NCI-H146 treated with DMSO at 0.1 percent for 48 hours (cell line): ENCODE measurements around the gene MDH1B.

Experiments
- DNase-seq: peaks from one replicate; lab custom pipeline; 2025; ENCODE audit not compliant: unreplicated experiment; lab: John Stamatoyannopoulos, UW

MDH1B gene

GRCh38 chr2:206698811-206699210 lies 66.3 kb downstream of the MDH1B start:
- no peak for DNase-seq

GRCh38 chr2:206696910-206697309 lies 68.2 kb downstream of the MDH1B start:
- no peak for DNase-seq

- DNase-seq: no peak
Observed at GRCh38 chr2:206693399-206694137, 71.6 kb downstream of the MDH1B start.

GRCh38 chr2:206692971-206693370 lies 72.2 kb downstream of the MDH1B start:
- no peak for DNase-seq

DNA sequence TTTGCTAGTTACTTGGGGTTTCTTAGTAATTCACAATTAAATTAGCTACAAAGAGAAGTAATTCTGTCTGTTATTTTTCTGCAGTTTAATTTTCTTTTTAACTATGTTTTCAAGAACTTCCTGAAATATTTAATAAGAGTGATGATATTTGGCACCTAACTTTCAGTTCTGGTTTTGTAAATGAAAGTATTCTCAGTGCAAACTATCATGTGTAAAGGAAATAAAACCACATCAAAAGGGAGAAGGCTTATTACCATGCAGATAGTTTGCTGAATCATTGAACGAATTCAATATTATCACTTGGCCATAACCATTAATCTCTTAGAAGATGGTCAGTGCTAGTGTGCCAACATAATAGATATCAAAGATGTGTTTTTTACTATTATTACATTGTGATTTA lies 76.1 kb downstream of the MDH1B start:
- no peak for DNase-seq

DNA sequence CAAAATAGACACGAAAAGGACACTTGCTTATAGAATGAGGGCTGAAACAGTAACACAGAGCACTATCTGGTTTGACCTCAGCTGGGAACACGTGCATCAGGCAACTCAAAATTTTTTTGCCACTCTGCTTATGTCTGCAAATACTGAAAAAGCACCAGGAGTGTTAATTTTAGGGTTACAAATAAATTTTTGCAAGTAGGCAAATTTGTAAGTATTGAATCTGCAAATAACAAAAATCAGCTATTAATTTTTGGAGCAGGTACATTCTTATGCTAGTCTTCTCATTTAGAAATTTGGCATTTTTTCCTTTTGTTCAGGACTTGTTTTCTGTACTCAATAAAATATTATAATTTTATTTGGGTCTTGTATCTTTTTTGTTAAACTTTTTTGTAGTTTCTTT lies 76.7 kb downstream of the MDH1B start:
- DNase-seq: no peak
